Tibial artery (tissue), 4 donors: Measurements from ENCODE around the gene ENDOU.

Experiments used
- DNase-seq, 2 donors: peaks; one replicate each; pipeline ENCODE4 v3.0.0-alpha.2; 2019
- H3K27ac ChIP-seq, 2 donors: fragments of 200-600 bp; sonication (generic) in 1 of 2; 1 replicate in 1 of 2; 2 replicates in 1 of 2; pipeline ENCODE4 v1.5.1; 2018 to 2019; ENCODE audit warnings: mild to moderate bottlenecking in 1 of 2
- H3K27me3 ChIP-seq, 2 donors: fragments of 200-600 bp; sonication (generic) in 1 of 2; one replicate each; pipeline versions ENCODE4 v1.5.1 to v1.6.0; 2016 to 2019
- H3K36me3 ChIP-seq, 3 donors: fragments of 200-600 bp; sonication (generic) in 2 of 3; one replicate each; pipeline ENCODE4 v1.5.1; 2016 to 2019; ENCODE audit warnings: mild to moderate bottlenecking in 2 of 3
- H3K4me1 ChIP-seq, 4 donors: fragments of 200-600 bp; sonication (generic) in 2 of 4; 1 replicate in 3 of 4; 2 replicates in 1 of 4; pipeline ENCODE4 v1.5.1; 2016 to 2019
- H3K4me3 ChIP-seq, 2 donors: fragments of 200-600 bp; sonication (generic) in 1 of 2; 1 replicate in 1 of 2; 2 replicates in 1 of 2; pipeline ENCODE4 v1.5.1; 2018 to 2019; ENCODE audit warnings: mild to moderate bottlenecking in 2 of 2
- H3K9me3 ChIP-seq, 3 donors: fragments of 200-600 bp; sonication (generic) in 1 of 3; one replicate each; pipeline ENCODE4 v1.5.1; 2016 to 2019
- intact Hi-C: fragments of 100-400 bp; cut with DNase I; formaldehyde crosslinking; loops from one replicate; pipeline ENCODE4 v1.15.0; 2023; ENCODE audit warnings: low total_unique reads
- TF ChIP-seq, protein P1 (sequence below), 2 experiments: fragments of 200-600 bp in 1 of 2; fragments of 450-650 bp in 1 of 2; IDR thresholded peaks; one replicate each; pipeline ENCODE4 v1.5.1; 2017 to 2019; ENCODE audit warnings: antibody characterized with exemption in 2 of 2, mild to moderate bottlenecking in 1 of 2, moderate library complexity in 1 of 2

ENDOU gene

GRCh38 chr12:47736216-47736615 lies 10.9 kb upstream of the ENDOU start:
- DNase-seq = no peak
- Histone ChIP-seq H3K36me3 (peaks cover 0 to 13% (median 0%) of the 10 kb centered on the region in 3 donors), H3K27ac (peak overlapping the region; percentile 82 to 84), H3K27me3 (no peaks in the 10 kb centered on the region), H3K9me3 (no peaks in the 10 kb centered on the region), H3K4me3 (no peak overlapping the region), H3K4me1 (peaks cover 13 to 42% (median 39%) of the 10 kb centered on the region in 4 donors)
- intact Hi-C loops = no loop called here
- TF ChIP-seq, protein P1, sequence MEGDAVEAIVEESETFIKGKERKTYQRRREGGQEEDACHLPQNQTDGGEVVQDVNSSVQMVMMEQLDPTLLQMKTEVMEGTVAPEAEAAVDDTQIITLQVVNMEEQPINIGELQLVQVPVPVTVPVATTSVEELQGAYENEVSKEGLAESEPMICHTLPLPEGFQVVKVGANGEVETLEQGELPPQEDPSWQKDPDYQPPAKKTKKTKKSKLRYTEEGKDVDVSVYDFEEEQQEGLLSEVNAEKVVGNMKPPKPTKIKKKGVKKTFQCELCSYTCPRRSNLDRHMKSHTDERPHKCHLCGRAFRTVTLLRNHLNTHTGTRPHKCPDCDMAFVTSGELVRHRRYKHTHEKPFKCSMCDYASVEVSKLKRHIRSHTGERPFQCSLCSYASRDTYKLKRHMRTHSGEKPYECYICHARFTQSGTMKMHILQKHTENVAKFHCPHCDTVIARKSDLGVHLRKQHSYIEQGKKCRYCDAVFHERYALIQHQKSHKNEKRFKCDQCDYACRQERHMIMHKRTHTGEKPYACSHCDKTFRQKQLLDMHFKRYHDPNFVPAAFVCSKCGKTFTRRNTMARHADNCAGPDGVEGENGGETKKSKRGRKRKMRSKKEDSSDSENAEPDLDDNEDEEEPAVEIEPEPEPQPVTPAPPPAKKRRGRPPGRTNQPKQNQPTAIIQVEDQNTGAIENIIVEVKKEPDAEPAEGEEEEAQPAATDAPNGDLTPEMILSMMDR (IDR thresholded peaks at IDR 0.05) = no peak

- TF ChIP-seq, protein P1 (IDR thresholded peaks at IDR 0.05) = no peak
Measured at GRCh38 chr12:47735649-47736048, 10.4 kb upstream of the ENDOU start.

DNA sequence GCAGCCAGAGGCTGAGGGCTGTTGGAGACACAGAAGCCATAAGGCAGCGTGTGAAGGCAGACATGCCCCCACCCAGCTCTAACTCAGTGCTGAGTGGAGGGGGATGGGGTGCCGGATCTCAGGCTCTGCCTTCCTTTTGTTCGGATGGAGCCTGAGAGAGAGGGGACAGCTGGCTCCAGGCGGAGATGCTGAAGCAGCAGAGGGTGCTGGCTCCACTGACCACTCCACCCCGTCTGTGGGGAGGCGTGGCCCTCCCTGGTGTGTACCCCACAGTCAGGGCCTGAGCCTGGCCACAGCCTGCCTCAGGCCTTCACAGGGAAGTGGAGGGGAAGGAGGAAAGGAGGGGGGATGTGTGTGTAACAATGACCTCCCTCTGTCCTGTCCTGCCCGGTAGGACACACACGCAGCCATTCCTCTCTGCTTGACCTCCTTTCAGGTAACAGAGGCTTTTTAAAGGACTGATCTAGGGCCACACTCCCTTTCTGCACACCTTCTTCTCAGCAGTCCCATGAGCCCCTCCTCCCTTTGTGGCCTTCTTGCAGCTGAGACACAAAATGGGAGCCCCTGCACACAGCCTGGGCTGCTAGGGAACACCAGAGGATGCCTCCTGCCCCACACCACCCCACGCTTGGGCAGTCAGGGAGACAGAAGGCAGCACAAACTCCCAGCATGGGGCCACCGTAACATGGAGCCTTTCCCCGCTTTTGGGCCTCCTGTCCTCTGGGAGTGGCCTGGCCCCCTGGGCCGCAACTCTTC lies 9.6 kb upstream of the ENDOU start:
- H3K9me3 ChIP-seq = no peaks in the 10 kb centered on the region
- H3K4me3 ChIP-seq = no peak overlapping the region
- intact Hi-C loops = no loop called here
- H3K27me3 ChIP-seq = no peaks in the 10 kb centered on the region
- DNase-seq = no peak
- peak overlapping the region; percentile 82 to 84 for H3K27ac ChIP-seq
- peaks cover 0 to 10% (median 0%) of the 10 kb centered on the region in 3 donors for H3K36me3 ChIP-seq
- H3K4me1 ChIP-seq = peaks cover 13 to 35% (median 33%) of the 10 kb centered on the region in 4 donors
- TF ChIP-seq, protein P1 (IDR thresholded peaks at IDR 0.05) = no peak

More at GRCh38 chr12:47735649-47736048, 10.4 kb upstream of the ENDOU start:
- H3K36me3 ChIP-seq = peaks cover 0 to 13% (median 0%) of the 10 kb centered on the region in 3 donors
- peaks cover 13 to 36% (median 35%) of the 10 kb centered on the region in 4 donors for H3K4me1 ChIP-seq
- no peaks in the 10 kb centered on the region for H3K27me3 ChIP-seq
- no peak for DNase-seq
- H3K4me3 ChIP-seq = no peak overlapping the region
- intact Hi-C loops = no loop called here
- peak overlapping the region; percentile 82 to 84 for H3K27ac ChIP-seq
- no peaks in the 10 kb centered on the region for H3K9me3 ChIP-seq

DNA sequence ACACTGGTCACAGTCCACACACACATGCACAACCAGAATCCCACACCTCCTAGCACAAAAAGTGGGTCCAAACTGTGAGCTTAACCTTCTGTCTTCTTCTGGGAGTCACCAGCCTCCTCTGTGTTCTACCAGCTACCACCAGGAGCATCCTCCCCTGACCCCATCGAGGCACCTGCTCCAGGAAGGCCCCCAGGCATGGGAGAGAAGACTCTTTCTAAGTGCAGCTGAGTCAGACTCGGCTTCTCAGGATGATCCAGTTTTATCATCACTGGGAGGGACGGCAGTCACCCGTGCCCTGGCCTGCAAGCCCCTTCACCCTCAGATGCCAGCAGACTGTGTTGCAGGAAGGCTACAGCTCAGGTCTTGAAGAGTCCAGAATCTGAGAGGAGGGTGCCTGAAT lies 7.9 kb upstream of the ENDOU start:
- peaks cover 13 to 31% (median 31%) of the 10 kb centered on the region in 4 donors for H3K4me1 ChIP-seq
- TF ChIP-seq, protein P1 (IDR thresholded peaks at IDR 0.05) = no peak
- H3K4me3 ChIP-seq = no peak overlapping the region
- intact Hi-C loops = no loop called here
- no peak overlapping the region for H3K27ac ChIP-seq
- no peaks in the 10 kb centered on the region for H3K27me3 ChIP-seq
- no peaks in the 10 kb centered on the region for H3K36me3 ChIP-seq
- no peaks in the 10 kb centered on the region for H3K9me3 ChIP-seq
- DNase-seq = no peak

GRCh38 chr12:47732504-47732903 lies 7.2 kb upstream of the ENDOU start:
- no peak for DNase-seq
- TF ChIP-seq, protein P1 (IDR thresholded peaks at IDR 0.05) = no peak
- peaks cover 8 to 25% (median 24%) of the 10 kb centered on the region in 4 donors for H3K4me1 ChIP-seq

More at GRCh38 chr12:47732504-47732903, 7.2 kb upstream of the ENDOU start:
- H3K27ac ChIP-seq = no peak overlapping the region
- H3K36me3 ChIP-seq = no peaks in the 10 kb centered on the region
- intact Hi-C loops = no loop called here
- H3K9me3 ChIP-seq = no peaks in the 10 kb centered on the region
- no peaks in the 10 kb centered on the region for H3K27me3 ChIP-seq
- no peak overlapping the region for H3K4me3 ChIP-seq
